Inflammatory macrophage (primary cell): Measurements from ENCODE around the gene IVL.

ENCODE experiments used
- DNase-seq, 2 donors: peaks; one replicate each; pipeline ENCODE4 v3.0.0-alpha.2; 2020 to 2022

Gene IVL

DNA sequence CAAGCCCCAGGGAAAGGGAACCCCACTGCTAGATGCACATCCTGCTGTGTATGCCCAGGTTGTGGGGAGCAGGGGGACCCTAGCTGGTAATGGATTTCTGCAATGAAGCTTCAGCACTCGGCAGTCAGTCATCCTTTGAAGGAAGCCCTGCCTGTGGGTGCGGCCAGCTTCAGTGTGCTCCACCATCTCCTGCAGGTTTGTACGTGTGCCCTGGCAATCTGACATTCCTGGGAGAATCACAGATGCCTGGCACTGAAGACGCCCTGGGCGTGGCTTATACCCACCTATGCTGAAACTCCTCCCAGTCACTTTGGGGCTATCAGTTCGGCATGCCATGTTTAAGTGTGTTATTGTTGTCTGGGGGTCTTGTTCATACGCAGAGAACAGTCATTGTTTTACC lies 45.4 kb downstream of the IVL start:
- no peak for DNase-seq

DNA sequence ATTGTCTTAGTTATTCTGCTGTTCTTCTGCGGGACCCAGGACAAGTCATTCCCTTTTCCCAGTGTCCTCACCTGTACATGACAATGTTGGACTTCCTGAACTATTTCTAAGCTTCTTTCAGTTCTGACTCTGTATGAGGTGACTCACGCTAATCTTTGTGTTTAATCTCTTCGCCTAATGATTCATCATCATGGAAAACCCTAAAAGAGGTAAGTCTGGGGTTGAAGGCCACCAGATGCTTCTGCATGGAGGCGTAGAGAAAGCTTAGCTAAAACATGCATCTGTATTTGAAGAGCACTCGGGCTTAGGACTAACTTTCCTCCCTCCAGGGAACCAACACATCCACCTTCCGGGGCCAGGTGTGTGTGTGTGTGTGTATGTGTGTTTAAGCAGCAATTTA lies 46.1 kb downstream of the IVL start:
- DNase-seq = no peak

- DNase-seq = no peak
Observed at GRCh38 chr1:152957561-152957960, 49.2 kb downstream of the IVL start.

DNA sequence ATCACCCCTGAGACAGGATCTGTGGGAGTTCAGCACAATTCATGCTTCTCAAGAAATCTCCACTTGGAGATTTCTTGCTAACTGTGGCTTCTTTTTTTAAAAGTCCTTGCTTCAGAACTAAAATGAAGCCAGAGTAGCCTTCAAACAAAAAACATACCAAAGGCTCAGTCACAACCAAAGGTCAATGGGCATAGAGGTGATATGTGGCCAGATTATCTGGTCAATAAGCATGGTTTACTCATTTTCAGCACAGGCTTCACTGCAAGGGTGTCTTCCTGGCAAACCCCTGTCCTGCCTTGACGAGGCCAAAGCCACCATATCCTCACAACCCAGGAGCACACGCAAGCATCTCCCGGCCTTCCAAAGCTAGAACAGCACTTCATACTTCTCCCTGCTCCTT lies 50.9 kb downstream of the IVL start:
- DNase-seq = no peak

GRCh38 chr1:152959801-152960451 lies 51.6 kb downstream of the IVL start:
- no peak for DNase-seq

DNA sequence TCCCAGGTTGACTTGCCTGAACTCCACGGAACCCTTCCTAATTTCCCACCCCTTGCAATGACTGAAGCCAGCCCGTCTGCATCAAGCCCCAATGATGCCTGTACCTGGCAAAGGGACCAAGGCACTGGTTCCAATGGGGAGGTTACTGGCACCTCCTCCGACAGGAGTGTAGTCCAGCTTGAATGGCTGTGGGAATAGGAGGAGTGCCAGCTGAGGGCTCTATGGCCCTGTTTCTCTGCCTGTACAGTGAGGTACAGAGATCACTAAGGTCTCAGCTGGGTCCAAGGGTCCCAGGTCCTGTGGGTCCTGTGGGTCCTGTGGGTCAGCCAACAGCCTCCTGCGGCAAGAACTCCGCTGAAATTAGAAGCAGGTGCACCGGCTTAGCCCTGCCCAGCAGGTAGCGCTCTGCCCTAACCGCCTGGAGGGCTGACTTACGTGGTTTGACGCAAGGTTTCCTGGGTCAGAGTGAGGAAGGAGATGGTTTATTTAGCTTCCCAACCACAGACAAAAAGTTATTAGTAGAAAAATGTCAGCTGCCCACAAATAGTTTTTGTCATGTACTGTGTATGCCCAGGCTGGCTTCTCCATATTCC lies 52.2 kb downstream of the IVL start:
- no peak for DNase-seq
